Measurements from ENCODE around the gene FRMD4B. TPM values are rescaled to one million over a fixed set of nuclear protein-coding genes. Genes with fewer than 3 reads are reported as not detected.

FRMD4B gene
- total RNA-seq, 3 donors from 2014 or later = 31.1 to 49.5 (median 35.0) TPM

- no peak overlapping the region for H3K27ac ChIP-seq
- no peak for TF ChIP-seq POLR2AphosphoS5 (IDR thresholded peaks at IDR 0.05)
- intact Hi-C loops (cut with DNase I; ENCODE audit: low total_unique reads) = no loop called here
- no peak for DNase-seq (ENCODE audit: low spot score in 2 of 2)
- H3K4me1 ChIP-seq = no peaks in the 10 kb centered on the region
- no peaks in the 10 kb centered on the region for H3K27me3 ChIP-seq
- H3K9me3 ChIP-seq = no peaks in the 10 kb centered on the region
- H3K36me3 ChIP-seq = no peaks in the 10 kb centered on the region
- H3K4me3 ChIP-seq = no peak overlapping the region
Measured at GRCh38 chr3:69426291-69426966, 40.5 kb upstream of the FRMD4B start.

- intact Hi-C loops (cut with DNase I; ENCODE audit: low total_unique reads) = no loop called here
Measured at GRCh38 chr3:69425249-69425648, 39.4 kb upstream of the FRMD4B start.

GRCh38 chr3:69423463-69424155 is 37.7 kb upstream of the FRMD4B start:
- no peaks in the 10 kb centered on the region for H3K36me3 ChIP-seq

More at GRCh38 chr3:69425249-69425648, 39.4 kb upstream of the FRMD4B start:
- TF ChIP-seq CTCF (IDR thresholded peaks at IDR 0.05) = peak in 2 of 3 donors; percentile 30 to 60
- TF ChIP-seq POLR2A (IDR thresholded peaks at IDR 0.05) = no peak
- no peak for TF ChIP-seq POLR2AphosphoS5 (IDR thresholded peaks at IDR 0.05)
- Histone ChIP-seq H3K36me3 (no peaks in the 10 kb centered on the region), H3K27me3 (no peaks in the 10 kb centered on the region), H3K4me1 (no peaks in the 10 kb centered on the region), H3K27ac (no peak overlapping the region), H3K9me3 (no peaks in the 10 kb centered on the region), H3K4me3 (no peak overlapping the region)
- DNase-seq (ENCODE audit: low spot score in 2 of 2) = no peak

GRCh38 chr3:69422751-69423150 is 36.9 kb upstream of the FRMD4B start:
- no peaks in the 10 kb centered on the region for H3K4me1 ChIP-seq
- intact Hi-C loops (cut with DNase I; ENCODE audit: low total_unique reads) = no loop called here

More at GRCh38 chr3:69423463-69424155, 37.7 kb upstream of the FRMD4B start:
- no peaks in the 10 kb centered on the region for H3K9me3 ChIP-seq
- no peaks in the 10 kb centered on the region for H3K4me1 ChIP-seq
- no peak overlapping the region for H3K27ac ChIP-seq
- no peak overlapping the region for H3K4me3 ChIP-seq
- no peak for DNase-seq (ENCODE audit: low spot score in 2 of 2)
- H3K27me3 ChIP-seq = no peaks in the 10 kb centered on the region
- TF ChIP-seq POLR2AphosphoS5 (IDR thresholded peaks at IDR 0.05) (no peak), POLR2A (IDR thresholded peaks at IDR 0.05) (no peak), CTCF (IDR thresholded peaks at IDR 0.05) (no peak)
- intact Hi-C loops (cut with DNase I; ENCODE audit: low total_unique reads) = no loop called here

GRCh38 chr3:69420781-69421520 is 35.1 kb upstream of the FRMD4B start:
- DNase-seq (ENCODE audit: low spot score in 2 of 2) = no peak

More at GRCh38 chr3:69422751-69423150, 36.9 kb upstream of the FRMD4B start:
- H3K4me3 ChIP-seq = no peak overlapping the region
- no peaks in the 10 kb centered on the region for H3K27me3 ChIP-seq
- no peak overlapping the region for H3K27ac ChIP-seq
- TF ChIP-seq POLR2A (IDR thresholded peaks at IDR 0.05) = no peak
- no peaks in the 10 kb centered on the region for H3K9me3 ChIP-seq
- no peak for DNase-seq (ENCODE audit: low spot score in 2 of 2)
- H3K36me3 ChIP-seq = no peaks in the 10 kb centered on the region

More at GRCh38 chr3:69420781-69421520, 35.1 kb upstream of the FRMD4B start:
- no peaks in the 10 kb centered on the region for H3K36me3 ChIP-seq
- no peaks in the 10 kb centered on the region for H3K9me3 ChIP-seq
- TF ChIP-seq POLR2A (IDR thresholded peaks at IDR 0.05) = no peak
- TF ChIP-seq CTCF (IDR thresholded peaks at IDR 0.05) = no peak
- no peak for TF ChIP-seq POLR2AphosphoS5 (IDR thresholded peaks at IDR 0.05)
- H3K4me3 ChIP-seq = no peak overlapping the region
- peak overlapping the region in 1 of 2 donors; percentile 73 for H3K27ac ChIP-seq
- H3K27me3 ChIP-seq = no peaks in the 10 kb centered on the region
- H3K4me1 ChIP-seq = no peaks in the 10 kb centered on the region
- intact Hi-C loops (cut with DNase I; ENCODE audit: low total_unique reads) = no loop called here
